K562 (cell line): ENCODE results near the gene TRMT1. TPM values are rescaled to one million over a fixed set of nuclear protein-coding genes. Genes with fewer than 3 reads are reported as not detected.
A peak's percentile ranks its signal among the peaks of the same experiment; 100 is the strongest.

Experiments used
- ARID4B ChIP-seq: sonication (generic); formaldehyde crosslinking; IDR thresholded peaks from 2 replicates; pipeline ENCODE4 v1.8.0; 2022; ENCODE audit warnings: mild to moderate bottlenecking, missing genetic modification reagents
- ARNT ChIP-seq, 2 experiments: fragments of 450-650 bp; IDR thresholded peaks; 2 replicates each; pipeline ENCODE4 v1.6.1; 2016; ENCODE audit warnings: mild to moderate bottlenecking in 1 of 2
- CBX5 ChIP-seq: IDR thresholded peaks from 2 replicates; pipeline ENCODE4 v1.6.1; 2014; ENCODE audit warnings: low read depth, borderline replicate concordance
- ESRRA ChIP-seq: fragments of 450-650 bp; IDR thresholded peaks from 2 replicates; pipeline ENCODE4 v1.6.1; 2014; ENCODE audit warnings: low read depth, mild to moderate bottlenecking, moderate library complexity, borderline replicate concordance
- ETS2 ChIP-seq: IDR thresholded peaks from 2 replicates; pipeline ENCODE4 v1.6.1; 2016; ENCODE audit warnings: borderline replicate concordance, missing genetic modification characterization, mild to moderate bottlenecking, moderate library complexity, missing compliant biosample characterization; ENCODE audit not compliant: poor library complexity, severe bottlenecking
- ILK ChIP-seq: fragments of 450-650 bp; IDR thresholded peaks from 2 replicates; pipeline ENCODE4 v1.6.1; 2016; ENCODE audit warnings: missing genetic modification characterization, low read depth, mild to moderate bottlenecking, missing compliant biosample characterization, moderate library complexity, borderline replicate concordance
- KAT8 ChIP-seq: fragments of 450-650 bp; IDR thresholded peaks from 2 replicates; pipeline ENCODE4 v1.6.1; 2016; ENCODE audit warnings: low read depth, mild to moderate bottlenecking
- MAFG ChIP-seq: fragments of 450-650 bp; conservative IDR thresholded peaks from 2 replicates; pipeline ENCODE4 v1.6.1; 2016; ENCODE audit warnings: missing genetic modification characterization, missing compliant biosample characterization
- MAZ ChIP-seq, 2 experiments: fragments of 450-650 bp in 1 of 2; sonication (generic) in 1 of 2; formaldehyde crosslinking; IDR thresholded peaks in 1 of 2; conservative IDR thresholded peaks in 1 of 2; 2 replicates each; pipeline versions ENCODE4 v1.4.0 to v1.5.0; 2020; ENCODE audit warnings: mild to moderate bottlenecking in 1 of 2, missing genetic modification reagents in 1 of 2
- NR2C1 ChIP-seq, 2 experiments: fragments of 450-650 bp; IDR thresholded peaks; 2 replicates each; pipeline ENCODE4 v1.6.1; 2017; ENCODE audit warnings: mild to moderate bottlenecking in 2 of 2, antibody characterized with exemption in 1 of 2, inconsistent platforms in 1 of 2, missing compliant biosample characterization in 1 of 2, missing genetic modification characterization in 1 of 2
- RBM22 ChIP-seq: fragments of 200-400 bp; formaldehyde crosslinking; IDR thresholded peaks from 2 replicates; pipeline ENCODE4 v1.6.1; 2018; ENCODE audit warnings: low read length, low read depth; ENCODE audit not compliant: poor library complexity, severe bottlenecking
- SMAD2 ChIP-seq: fragments of 150-350 bp; IDR thresholded peaks from 2 replicates; pipeline ENCODE4 v1.6.1; 2014; ENCODE audit warnings: low read depth, mild to moderate bottlenecking, low read length
- TCF7L2 ChIP-seq: fragments of 150-350 bp; IDR thresholded peaks from 2 replicates; pipeline ENCODE4 v1.6.1; 2016; ENCODE audit warnings: low read depth, mild to moderate bottlenecking, low read length, moderate library complexity
- ZBTB43 ChIP-seq: sonication (generic); formaldehyde crosslinking; IDR thresholded peaks from 2 replicates; pipeline ENCODE4 v1.8.0; 2023; ENCODE audit warnings: mild to moderate bottlenecking, missing genetic modification reagents
- ZBTB49 ChIP-seq: sonication (generic); formaldehyde crosslinking; IDR thresholded peaks from 2 replicates; pipeline ENCODE4 v1.8.0; 2022; ENCODE audit warnings: missing genetic modification reagents, mild to moderate bottlenecking, borderline replicate concordance
- ZFP30 ChIP-seq: fragments of 250-450 bp; sonication (Bioruptor Pico); IDR thresholded peaks from 2 replicates; pipeline ENCODE4 v1.8.0; 2022; ENCODE audit warnings: moderate library complexity, mild to moderate bottlenecking, inconsistent platforms, borderline replicate concordance
- ZNF140 ChIP-seq: fragments of 250-450 bp; sonication (Bioruptor Pico); IDR thresholded peaks from 2 replicates; pipeline ENCODE4 v1.8.0; 2021; ENCODE audit warnings: moderate library complexity, mild to moderate bottlenecking, inconsistent platforms
- ZNF408 ChIP-seq: fragments of 250-450 bp; sonication (Bioruptor Pico); IDR thresholded peaks from 2 replicates; pipeline ENCODE4 v1.4.0; 2020; ENCODE audit warnings: low read depth, mild to moderate bottlenecking, moderate library complexity
- ZNF77 ChIP-seq: fragments of 250-450 bp; sonication (Bioruptor Pico); IDR thresholded peaks from 2 replicates; pipeline ENCODE4 v1.5.0; 2020
- ZNF780A ChIP-seq: fragments of 250-450 bp; sonication (Bioruptor Pico); IDR thresholded peaks from 2 replicates; pipeline ENCODE4 v1.5.0; 2021; ENCODE audit warnings: mild to moderate bottlenecking
- polyA plus RNA-seq, 8 experiments: library from polyadenylated mRNA; depleted of rRNA in 4 of 8; stranded (reverse) in 5 of 8; unstranded in 3 of 8; fragments of >200 nt; fragmentation: Nextera tagmentation in 2 of 8; fragmentation: Illumina TruSeq in 1 of 8; extraction: Ambion mirVana in 2 of 8; extraction: Trizol in 1 of 8; gene quantifications; 2 replicates each; pipeline versions ENCODE4 v1.2.1 to v1.2.3, GENCODE V29; 2011 to 2014; ENCODE audit warnings: inconsistent platforms in 1 of 8, missing spikeins in 1 of 8
- total RNA-seq, 7 experiments: library from RNA; depleted of rRNA in 6 of 7; stranded (reverse); fragments of >200 nt in 6 of 7; fragmentation: Illumina TruSeq in 2 of 7; extraction: Trizol in 2 of 7; gene quantifications; 2 replicates each; pipeline versions ENCODE4 v1.2.1 to v1.2.3, GENCODE V29; 2011 to 2021; ENCODE audit warnings: low replicate concordance in 1 of 7

The TRMT1 gene
- total and polyA plus RNA-seq, 9 of the 15 experiments (the other 6 are each of a cell fraction or from before 2014, with no cell fraction given), result 5.8 to 158 (median 54.3) TPM

DNA sequence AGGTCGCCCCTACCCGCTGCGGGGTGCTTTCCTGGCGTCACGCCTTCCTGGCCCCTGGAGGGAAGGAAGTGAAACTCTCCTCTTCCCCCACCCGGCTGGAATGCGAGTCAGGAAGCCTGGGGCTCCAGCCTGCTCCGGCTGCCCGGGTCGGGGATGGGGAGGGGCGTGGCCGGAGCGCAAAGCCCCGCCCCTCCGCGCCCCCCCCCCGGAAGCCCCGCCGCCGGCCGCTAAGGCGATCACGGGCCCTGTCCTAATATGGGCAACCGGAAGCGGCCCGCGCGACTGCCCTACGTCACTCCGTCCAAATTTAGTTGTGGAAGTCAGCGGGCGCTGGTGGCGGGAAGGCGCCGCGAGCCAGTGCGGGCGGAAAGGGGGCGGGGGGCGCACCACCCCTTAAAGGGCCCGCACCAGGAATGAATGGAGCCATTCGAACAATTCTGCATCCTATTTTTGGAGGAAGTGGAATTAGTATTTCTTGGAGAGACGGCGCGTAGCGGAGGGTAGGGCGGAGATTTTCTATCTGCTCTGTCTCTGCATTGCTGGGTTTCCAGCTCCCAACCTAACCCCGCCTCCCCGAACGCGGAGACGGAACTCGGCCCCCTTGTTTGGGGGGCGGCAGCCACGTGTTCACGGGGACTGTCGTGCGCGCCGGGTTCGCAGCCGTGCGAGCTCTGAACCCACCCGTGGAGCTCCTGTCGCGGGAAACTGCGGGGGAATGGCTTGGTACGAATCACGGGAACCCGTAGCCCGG lies 35.2 kb upstream of the TRMT1 start (continued):
- no peak for TF ChIP-seq ZFP30 (CRISPR knock-in tag)
- TF ChIP-seq CBX5, result no peak
- 0 out of 2 replicates have a peak, but pooled peaks have one; percentile 37 for TF ChIP-seq ESRRA
- no peak for TF ChIP-seq SMAD2
- TF ChIP-seq ZBTB49 (CRISPR knock-in tag), result no peak
- no peak for TF ChIP-seq ILK
- no peak for TF ChIP-seq ZNF780A (CRISPR knock-in tag)
- TF ChIP-seq ARNT (IDR thresholded peaks at IDR 0.05), result no peak
- TF ChIP-seq MAFG, result no peak
- no peak for TF ChIP-seq ETS2 (tag)
- TF ChIP-seq ZBTB43 (CRISPR knock-in tag), result no peak
- no peak for TF ChIP-seq ZNF77
- TF ChIP-seq TCF7L2, result no peak
- peak; percentile 40 for TF ChIP-seq RBM22
- TF ChIP-seq NR2C1 (IDR thresholded peaks at IDR 0.05), result no peak
- no peak for TF ChIP-seq NR2C1 (tag; IDR thresholded peaks at IDR 0.05)
- TF ChIP-seq ZNF408 (CRISPR knock-in tag), result no peak
- TF ChIP-seq ZNF140, result no peak
- TF ChIP-seq ARID4B, result peak; percentile 22
- no peak for TF ChIP-seq KAT8
- TF ChIP-seq MAZ (CRISPR knock-in tag; conservative IDR thresholded peaks at IDR 0.05 in 1 of 2, IDR thresholded peaks at IDR 0.05 in 1 of 2), result peak; percentile 64 to 87
